GM18858 (cell line): ENCODE measurements around the gene RXRB.
"Not testable (repeated sequence)": the region's sequence is repeated elsewhere in the genome, so short reads cannot be mapped to it uniquely, and the experiment has no call there.

Experiments used
- ATAC-seq: cut with Tn5 transposase; IDR thresholded peaks from one replicate; pipeline ENCODE4 v1.9.1; 2021; ENCODE audit not compliant: unreplicated experiment

The RXRB gene

DNA sequence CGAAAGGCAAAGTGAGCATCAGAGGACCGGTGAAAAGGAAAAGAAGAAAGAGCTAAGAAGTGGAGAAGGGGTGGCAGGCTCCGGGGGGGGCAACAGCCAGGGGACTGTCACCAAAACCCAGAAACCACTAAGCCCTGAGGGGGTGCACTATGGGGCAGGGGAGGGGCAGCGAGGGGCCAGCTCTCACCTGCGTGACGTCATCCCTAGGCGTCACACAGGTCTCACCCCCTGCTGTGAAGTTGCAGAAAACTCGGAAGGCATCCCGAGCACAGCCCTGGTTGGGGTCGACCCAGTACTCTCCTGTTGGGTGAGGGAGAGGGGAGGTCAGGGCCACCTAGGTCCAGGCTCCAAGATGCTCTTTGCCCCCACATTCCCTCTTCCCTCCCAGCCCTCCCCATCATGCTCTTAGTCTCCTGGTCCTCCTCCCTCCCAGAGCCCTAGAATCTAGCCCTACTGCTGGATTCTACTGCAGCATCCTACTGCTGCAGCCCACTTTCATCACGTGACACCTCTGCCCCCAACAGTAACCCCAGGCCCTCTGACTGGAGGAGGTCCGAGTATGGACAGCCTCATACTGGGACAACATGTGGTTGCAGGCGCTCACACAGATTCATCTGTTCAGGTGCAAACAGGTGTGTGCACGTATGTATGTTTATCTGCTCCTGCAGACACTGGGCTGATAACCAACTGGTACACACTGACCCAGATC, 35.6 kb downstream of the RXRB start:
- ATAC-seq: no peak

DNA sequence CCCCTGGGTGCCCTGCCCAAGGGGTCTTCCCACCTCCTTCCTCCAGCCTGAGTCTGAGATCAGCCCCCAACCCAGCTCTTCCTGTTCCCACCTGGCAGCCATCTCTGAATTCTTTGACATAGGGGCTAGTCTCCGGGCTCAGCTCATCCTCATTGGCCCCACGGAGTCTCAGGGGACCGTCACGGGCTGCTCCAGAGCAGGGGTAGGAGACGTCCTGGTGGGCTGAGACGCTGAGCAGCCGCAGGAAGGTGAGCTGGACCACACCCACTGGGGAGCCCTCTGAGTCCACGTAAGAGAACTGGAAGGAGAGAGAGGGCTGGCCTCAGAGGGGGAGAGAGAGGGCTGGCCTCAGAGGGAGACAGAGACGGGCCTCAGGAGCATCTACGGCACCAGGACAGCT, 36.3 kb downstream of the RXRB start:
- ATAC-seq: no peak

DNA sequence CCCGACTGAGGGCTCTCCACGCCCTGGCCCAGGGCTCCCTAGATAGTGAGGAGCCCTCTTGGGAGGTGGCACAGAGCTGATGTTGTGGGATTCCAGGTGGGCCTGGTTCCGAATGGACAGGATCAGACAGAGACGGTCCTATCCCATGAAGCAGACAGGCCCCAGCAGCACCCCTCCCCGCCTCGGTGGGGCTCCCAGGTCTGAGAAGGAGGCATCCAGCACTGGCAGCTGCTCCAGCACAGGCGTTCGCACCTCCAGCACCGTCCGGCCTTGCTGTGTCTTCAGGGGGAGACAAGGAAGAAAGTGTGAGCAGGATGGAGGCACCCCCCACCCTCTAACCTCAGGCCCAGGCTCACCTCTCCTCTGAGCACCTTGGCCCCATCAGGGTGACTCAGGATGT, 36.9 kb downstream of the RXRB start:
- no peak for ATAC-seq

- ATAC-seq: no peak
Observed at GRCh38 chr6:33161354-33162331, 38.8 kb downstream of the RXRB start.

DNA sequence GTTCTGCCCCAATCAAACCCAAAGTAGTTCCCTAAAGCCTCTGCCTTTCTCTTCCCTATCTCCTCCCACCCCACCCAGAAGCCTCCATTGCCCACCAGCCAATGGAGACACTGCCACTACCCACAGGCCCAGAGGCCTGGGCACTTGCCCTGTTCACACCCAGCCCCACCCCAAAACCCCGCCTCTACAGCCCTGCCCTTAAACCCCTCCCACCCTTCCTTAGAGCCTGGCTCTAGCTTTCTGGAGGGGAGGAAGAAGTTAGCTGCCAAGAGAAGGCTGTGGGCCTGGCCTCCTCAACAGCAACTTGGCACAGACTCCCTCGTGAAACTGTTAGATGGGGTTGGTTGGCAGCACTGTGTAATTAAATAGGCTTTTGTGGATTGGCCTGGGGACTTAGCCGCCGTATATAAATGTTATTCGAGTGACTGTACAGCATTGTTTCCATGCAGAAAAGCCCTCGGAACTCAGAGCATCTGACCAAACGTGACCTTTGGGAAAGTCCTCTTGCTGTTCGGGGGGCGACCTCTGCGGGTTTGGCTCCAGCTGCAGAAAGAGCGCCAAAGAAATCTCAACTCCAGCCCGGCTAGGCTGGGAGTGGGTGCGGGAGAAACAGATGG, 39.6 kb downstream of the RXRB start:
- ATAC-seq: no peak

DNA sequence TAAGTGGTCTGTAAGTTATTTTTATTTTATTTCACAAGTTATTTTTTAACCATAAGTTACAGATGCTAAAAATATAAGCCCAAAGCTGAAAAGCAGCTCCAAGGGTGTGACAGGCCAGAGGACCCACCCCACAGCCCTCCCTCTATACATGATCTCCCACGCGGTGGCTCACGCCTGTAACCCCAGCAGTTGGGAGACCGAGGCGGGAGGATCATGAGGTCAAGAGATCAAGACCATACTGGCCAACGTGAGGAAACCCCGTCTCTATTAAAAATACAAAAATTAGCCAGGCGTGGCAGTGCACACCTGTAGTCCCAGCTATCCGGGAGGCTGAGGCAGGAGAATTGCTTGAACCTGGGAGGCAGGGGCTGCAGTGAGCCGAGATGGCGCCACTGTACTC, 40.4 kb downstream of the RXRB start:
- no peak for ATAC-seq

DNA sequence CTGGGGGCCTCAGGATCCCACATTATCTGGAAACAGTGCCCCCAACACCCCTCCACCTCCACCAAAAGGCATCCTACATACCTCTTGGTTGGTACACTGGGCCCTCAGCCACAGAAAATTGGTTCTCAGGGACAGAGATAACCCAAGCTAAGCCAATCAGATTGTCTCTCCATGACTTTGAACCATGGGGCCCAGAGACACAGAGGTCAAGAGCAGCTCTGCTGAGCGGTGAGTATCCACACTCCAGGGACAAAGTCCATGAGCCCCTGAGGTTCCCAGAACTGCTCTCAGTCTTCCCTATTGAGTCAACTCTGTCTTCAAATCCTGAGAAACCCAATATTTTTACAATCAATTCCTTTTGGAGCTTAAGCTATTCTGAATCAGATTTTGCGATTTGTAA, 43.5 kb downstream of the RXRB start:
- ATAC-seq: no peak

DNA sequence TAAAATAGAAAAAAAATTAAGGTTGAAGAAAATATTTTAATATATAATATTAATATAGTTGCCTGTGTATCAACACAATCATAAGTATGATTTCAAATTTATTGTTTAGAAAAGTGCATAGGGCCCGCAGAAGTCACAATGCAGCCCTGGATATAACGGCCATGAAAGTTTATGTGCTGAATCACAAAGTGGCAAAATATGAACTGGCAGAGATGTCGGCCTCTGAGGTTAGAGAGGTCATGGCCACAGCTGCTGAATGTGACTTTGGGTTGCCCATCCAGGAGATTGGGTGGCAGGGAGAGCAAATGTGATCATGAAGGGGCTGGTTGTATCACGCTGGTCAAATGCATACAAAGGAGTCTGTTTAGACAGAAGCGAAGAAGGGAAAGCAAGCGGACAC, 43.9 kb downstream of the RXRB start:
- no peak for ATAC-seq

DNA sequence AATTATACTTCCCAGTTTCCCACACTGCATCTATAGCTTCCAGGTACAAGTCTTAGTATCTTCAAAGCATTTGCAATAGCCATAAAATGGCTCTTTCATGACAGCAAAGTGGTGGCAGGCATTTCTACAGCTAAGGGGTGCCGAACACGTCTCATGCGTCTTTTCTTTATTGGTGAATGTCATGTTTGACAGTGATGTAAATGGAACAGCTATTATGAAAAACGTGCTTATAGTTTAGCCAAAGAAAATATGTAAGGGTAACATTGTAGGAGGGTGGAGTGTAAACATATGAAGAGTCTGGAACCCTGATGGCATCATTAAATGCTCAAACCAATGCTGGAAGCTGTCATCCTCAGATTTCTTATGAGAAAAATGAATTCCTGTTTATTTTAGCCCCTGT, 46.1 kb downstream of the RXRB start:
- no peak for ATAC-seq

DNA sequence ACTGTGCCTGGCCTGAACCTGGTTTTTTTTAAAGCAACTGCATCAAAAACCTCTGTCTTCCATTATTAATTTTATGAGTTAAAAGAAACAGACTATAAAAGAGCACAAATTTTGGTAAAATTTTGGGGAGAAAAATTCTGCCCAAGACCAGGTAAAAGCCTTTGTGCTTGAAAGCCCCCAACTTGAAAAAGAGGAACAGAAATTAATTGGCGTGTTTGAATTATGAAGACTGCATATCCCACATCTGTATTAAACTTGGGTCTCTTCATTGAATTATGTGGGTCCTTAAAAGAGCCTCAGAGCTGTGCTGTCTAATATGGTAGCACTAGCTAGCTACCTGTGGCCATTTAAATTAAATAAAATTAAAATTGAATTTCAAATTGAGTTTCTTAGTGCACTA, 49.4 kb downstream of the RXRB start:
- ATAC-seq: no peak

GRCh38 chr6:33150560-33150959, 49.9 kb downstream of the RXRB start:
- not testable (repeated sequence) for ATAC-seq

DNA sequence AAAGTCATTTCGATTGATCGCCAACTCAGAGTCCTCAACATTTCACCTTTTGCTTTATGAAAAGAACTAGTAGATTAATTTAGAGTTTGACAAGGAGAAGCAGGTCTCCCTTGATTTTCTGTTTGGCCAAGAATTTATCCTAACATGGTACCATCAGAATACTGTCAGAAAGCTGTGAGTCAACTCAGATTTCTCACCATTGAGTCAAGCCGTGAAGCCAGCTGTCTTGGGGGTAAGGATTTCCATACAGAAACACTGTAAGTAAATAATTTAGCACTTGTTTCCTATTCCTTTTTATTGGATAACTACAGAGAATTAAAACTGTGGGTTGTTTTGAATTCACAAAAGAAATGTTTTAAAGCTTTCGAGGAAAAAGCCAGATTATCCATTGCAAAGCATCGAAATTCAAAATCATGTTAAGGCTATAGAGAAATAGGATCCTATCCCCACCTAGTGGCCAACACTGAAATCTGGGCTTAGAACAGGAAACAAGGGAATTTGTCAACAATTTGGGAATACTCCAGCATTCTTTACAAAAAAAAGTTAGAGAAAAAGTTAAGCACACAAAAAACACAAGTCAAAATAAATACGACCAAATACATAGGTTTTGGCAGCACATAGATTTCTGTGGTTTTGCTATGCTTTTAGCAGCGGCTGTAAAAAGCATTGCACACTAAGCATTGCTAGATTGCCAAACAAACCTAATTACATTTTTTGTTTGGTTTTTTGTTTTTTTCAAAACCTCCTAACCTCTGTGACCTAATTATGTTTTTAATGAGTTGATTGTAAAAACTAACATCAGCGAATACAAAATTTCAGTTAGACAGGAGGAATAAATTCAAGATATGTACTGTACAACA, 52.4 kb downstream of the RXRB start:
- ATAC-seq: no peak

DNA sequence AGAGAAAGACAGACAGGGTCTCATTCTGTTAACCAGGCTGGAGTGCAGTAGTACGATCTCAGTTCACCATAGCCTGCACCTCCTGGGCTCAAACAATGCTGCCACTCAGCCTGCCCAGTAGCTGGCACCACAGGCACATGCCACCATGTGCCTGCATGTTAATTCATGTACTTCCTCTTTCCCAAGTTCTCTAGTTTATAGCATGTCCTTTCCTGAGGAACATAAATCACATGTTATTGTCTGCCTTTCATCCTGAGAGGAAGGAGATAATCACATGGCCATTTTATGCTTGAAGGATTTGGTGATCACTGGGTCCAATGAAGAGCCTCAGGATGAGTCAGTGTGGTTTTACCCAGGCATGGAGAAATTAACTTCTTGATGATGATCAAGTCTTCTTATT, 56.1 kb downstream of the RXRB start:
- no peak for ATAC-seq
